ENCODE measurements around the gene MRRF. TPM values are rescaled to one million over a fixed set of nuclear protein-coding genes. Genes with fewer than 3 reads are reported as not detected.
"Not testable (repeated sequence)": the region's sequence is repeated elsewhere in the genome, so short reads cannot be mapped to it uniquely, and the experiment has no call there.

MRRF gene
- total RNA-seq, 1 donor from 2014 or later = 41.2 TPM

DNA sequence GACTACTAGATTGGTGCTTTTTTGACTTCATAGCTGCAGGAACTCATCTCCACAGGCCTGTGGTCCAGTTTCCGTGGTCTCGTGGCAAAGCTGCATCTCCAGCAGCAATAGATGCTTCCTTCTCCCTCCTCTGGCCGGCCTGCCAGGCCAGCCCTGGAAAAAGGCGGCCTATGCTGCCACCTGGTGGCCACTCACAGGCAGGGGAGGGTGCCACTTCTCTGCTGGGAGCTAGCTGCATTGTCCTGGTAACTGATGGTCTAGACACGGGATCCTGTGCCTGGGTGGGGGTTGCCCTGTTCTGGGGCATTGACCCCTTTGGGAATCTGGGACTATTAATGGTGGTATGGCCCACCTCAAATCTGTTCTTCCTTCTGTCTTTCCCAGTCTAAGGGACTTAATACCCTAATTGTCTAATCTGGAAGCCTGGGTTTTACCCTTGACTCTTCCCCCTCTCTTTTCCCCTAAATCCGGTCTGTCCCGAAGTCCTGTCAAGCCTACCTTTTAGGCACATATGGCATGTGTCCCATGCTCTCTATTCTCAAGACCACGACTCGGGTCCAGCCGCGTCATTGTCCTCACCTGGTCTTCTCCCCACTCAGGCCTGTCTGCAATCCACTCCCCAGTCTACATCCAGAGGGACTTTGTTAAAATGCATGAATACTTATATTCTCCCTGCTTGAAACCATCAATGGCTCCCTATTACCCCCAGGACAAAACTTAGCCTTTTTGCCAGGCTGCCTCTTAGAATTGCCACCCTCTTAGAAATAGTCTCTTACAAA lies 86.1 kb downstream of the MRRF start:
- Mint-ChIP-seq H3K36me3 (no peaks in the 10 kb centered on the region), H3K27ac (no peak overlapping the region), H3K27me3 (peaks cover 46% of the 10 kb centered on the region), H3K4me1 (ENCODE audit: unreplicated experiment) (peaks cover 12% of the 10 kb centered on the region), H3K9me3 (no peaks in the 10 kb centered on the region), H3K4me3 (no peak overlapping the region)
- peak; percentile 90 for DNase-seq (ENCODE audit: extremely low spot score, unreplicated experiment)
- TF ChIP-seq, protein P1, sequence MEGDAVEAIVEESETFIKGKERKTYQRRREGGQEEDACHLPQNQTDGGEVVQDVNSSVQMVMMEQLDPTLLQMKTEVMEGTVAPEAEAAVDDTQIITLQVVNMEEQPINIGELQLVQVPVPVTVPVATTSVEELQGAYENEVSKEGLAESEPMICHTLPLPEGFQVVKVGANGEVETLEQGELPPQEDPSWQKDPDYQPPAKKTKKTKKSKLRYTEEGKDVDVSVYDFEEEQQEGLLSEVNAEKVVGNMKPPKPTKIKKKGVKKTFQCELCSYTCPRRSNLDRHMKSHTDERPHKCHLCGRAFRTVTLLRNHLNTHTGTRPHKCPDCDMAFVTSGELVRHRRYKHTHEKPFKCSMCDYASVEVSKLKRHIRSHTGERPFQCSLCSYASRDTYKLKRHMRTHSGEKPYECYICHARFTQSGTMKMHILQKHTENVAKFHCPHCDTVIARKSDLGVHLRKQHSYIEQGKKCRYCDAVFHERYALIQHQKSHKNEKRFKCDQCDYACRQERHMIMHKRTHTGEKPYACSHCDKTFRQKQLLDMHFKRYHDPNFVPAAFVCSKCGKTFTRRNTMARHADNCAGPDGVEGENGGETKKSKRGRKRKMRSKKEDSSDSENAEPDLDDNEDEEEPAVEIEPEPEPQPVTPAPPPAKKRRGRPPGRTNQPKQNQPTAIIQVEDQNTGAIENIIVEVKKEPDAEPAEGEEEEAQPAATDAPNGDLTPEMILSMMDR (conservative IDR thresholded peaks at IDR 0.05) = peak; percentile 96

DNA sequence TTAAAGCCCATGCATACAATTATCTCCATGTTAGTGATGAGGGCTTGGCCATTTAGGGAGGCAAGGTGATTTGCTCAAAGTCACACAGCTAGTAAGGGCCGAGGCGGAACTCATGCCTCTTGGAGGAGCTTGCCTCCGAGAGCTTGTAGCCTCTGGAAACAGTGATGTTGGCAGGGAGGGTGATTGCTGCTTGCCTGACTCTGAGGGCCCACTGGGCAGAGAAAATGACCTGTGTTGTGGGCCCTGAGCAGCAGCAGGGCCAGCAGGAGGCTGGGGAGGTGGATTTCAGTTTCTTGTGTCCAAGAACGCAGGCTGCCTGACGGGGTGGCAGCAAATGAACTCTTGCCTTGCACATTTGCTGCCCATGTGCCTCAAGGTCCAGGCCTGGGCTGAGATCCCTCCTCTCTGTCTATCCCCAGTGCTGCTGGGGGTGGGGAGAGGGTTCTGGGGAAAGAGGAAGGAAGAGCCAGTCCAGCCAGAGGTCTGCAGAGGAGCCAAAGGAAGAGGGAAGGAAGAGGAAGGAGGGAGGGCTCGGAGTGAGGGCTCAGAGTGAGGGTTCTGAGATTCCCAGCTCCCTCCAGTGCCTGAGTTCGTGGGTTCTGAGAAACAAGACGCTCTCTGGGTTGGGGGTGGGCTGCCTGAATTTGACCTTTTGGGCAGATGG lies 90.0 kb downstream of the MRRF start:
- H3K27ac Mint-ChIP-seq = no peak overlapping the region
- H3K27me3 Mint-ChIP-seq = peaks cover 31% of the 10 kb centered on the region
- H3K4me1 Mint-ChIP-seq (ENCODE audit: unreplicated experiment) = no peaks in the 10 kb centered on the region
- DNase-seq (ENCODE audit: extremely low spot score, unreplicated experiment) = no peak
- TF ChIP-seq, protein P1 (conservative IDR thresholded peaks at IDR 0.05) = no peak
- no peak overlapping the region for H3K4me3 Mint-ChIP-seq
- no peaks in the 10 kb centered on the region for H3K36me3 Mint-ChIP-seq
- no peaks in the 10 kb centered on the region for H3K9me3 Mint-ChIP-seq

DNA sequence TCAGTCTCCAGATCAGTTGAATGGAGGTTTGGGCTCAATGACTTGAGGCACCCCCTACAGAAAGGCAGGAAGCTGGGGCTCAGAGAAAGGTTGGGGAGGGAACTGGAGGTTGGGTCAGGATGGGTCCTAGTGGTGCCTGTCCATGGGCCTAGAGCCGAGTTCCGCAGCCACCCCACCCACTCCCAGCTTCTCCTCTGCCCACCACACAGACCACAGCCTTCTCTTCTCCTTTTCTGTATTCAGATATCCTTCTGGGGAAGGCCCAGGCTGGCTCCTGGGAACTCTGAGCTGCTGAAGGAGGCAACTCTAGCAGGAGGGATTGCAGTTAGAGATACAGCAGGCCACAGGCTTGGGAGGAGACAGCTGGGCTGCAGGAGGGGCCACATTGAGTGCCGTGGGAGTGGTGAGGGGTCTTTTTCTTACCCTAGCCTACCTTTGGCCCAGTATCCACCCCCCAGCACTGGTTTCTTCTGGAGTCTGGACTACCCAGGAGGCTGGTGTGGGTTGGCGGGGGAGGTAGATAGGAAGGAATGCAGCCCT lies 90.7 kb downstream of the MRRF start:
- no peak overlapping the region for H3K4me3 Mint-ChIP-seq
- peaks cover 23% of the 10 kb centered on the region for H3K27me3 Mint-ChIP-seq
- H3K4me1 Mint-ChIP-seq (ENCODE audit: unreplicated experiment) = no peaks in the 10 kb centered on the region
- no peak for DNase-seq (ENCODE audit: extremely low spot score, unreplicated experiment)
- no peak overlapping the region for H3K27ac Mint-ChIP-seq
- no peaks in the 10 kb centered on the region for H3K9me3 Mint-ChIP-seq
- TF ChIP-seq, protein P1 (conservative IDR thresholded peaks at IDR 0.05) = no peak
- no peaks in the 10 kb centered on the region for H3K36me3 Mint-ChIP-seq

DNA sequence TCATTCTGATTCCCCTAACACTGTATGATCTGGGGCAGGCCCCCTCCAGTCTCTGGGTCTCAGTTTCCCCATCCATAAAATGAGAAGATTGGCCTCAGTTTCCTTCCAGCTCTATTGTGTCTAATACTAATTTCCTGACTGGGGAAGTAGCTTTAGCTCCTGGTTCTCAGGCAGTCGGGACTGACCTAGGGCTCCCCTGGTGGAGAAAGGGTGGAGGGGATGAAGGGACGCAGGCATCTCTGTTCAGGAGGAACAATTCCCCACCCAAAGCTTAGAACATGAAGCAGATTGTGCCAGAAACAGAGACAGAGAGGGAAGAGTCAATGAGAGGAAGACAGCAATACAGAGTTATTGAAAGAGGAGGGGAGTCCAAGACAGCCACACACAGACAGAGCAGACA lies 91.9 kb downstream of the MRRF start:
- Mint-ChIP-seq H3K36me3 (no peaks in the 10 kb centered on the region), H3K4me3 (no peak overlapping the region), H3K4me1 (ENCODE audit: unreplicated experiment) (no peaks in the 10 kb centered on the region), H3K9me3 (no peaks in the 10 kb centered on the region), H3K27ac (no peak overlapping the region), H3K27me3 (peaks cover 24% of the 10 kb centered on the region)
- DNase-seq (ENCODE audit: extremely low spot score, unreplicated experiment) = no peak
- TF ChIP-seq, protein P1 (conservative IDR thresholded peaks at IDR 0.05) = peak; percentile 59

DNA sequence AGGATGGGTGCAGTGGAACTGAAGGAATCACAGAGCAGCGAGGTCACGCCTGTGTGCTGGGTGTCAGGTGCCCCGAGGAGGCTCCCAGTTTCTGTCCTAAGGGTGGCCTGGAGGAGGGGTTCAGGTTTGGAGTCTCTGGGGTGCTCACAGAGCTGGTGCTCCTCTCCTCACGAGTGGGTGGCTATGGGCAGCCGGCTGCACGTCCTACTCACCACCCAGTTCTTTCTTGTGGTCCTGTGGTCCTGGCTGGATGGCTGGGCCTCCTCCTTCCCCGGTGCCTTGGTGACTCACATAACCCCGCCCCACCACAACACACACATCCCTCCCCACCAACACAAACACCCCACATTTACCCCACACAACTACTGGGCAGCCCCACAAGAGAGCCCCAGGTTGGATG lies 96.2 kb downstream of the MRRF start:
- Mint-ChIP-seq H3K36me3 (no peaks in the 10 kb centered on the region), H3K27me3 (peaks cover 22% of the 10 kb centered on the region), H3K27ac (no peak overlapping the region), H3K4me3 (no peak overlapping the region), H3K4me1 (ENCODE audit: unreplicated experiment) (no peaks in the 10 kb centered on the region), H3K9me3 (no peaks in the 10 kb centered on the region)
- TF ChIP-seq, protein P1 (conservative IDR thresholded peaks at IDR 0.05) = no peak
- no peak for DNase-seq (ENCODE audit: extremely low spot score, unreplicated experiment)

DNA sequence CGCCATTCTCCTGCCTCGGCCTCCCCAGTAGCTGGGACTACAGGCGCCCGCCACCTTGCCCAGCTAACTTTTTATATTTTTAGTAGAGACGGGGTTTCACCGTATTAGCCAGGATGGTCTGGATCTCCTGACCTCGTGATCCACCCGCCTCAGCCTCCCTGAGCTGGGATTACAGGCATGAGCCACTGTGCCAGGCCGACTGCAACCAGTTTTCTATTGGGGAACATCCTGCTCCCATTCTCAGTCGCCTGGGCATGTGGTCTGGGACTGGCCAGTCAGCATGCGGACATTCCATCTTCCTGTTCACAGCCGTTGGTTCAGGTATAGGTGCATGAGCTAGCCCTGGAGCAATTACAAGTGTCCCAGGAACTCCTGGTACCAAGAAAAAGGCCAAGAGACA lies 98.4 kb downstream of the MRRF start:
- not testable (repeated sequence) for H3K27ac Mint-ChIP-seq; H3K4me1 Mint-ChIP-seq (ENCODE audit: unreplicated experiment); H3K36me3 Mint-ChIP-seq; H3K4me3 Mint-ChIP-seq; H3K9me3 Mint-ChIP-seq; DNase-seq (ENCODE audit: extremely low spot score, unreplicated experiment)
- peaks cover 18% of the 10 kb centered on the region for H3K27me3 Mint-ChIP-seq

Measured in type B pancreatic cell (in vitro differentiated cells).